Keratinocyte (primary cell): ENCODE measurements around the gene LAMP2. TPM values are rescaled to one million over a fixed set of nuclear protein-coding genes. Genes with fewer than 3 reads are reported as not detected.

Experiments used
- DNase-seq: peaks from one replicate; pipeline ENCODE4 v3.0.0-alpha.2; 2011; ENCODE audit warnings: low read depth, missing footprints, low spot score
- FAIRE-seq: peaks from 2 replicates; lab custom pipeline; 2011; peaks lifted over from hg19 to GRCh38; lab: Jason Lieb, UNC
- H2AFZ ChIP-seq: 2 replicates; pipeline ENCODE4 v1.6.0; 2012; ENCODE audit warnings: low read length, control low read depth, inconsistent platforms; ENCODE audit not compliant: control insufficient read depth
- H3K27ac ChIP-seq: 2 replicates; pipeline ENCODE4 v1.5.1; 2011; ENCODE audit warnings: low read length; ENCODE audit not compliant: control insufficient read depth, insufficient read depth
- H3K27me3 ChIP-seq: 3 replicates; pipeline ENCODE4 v1.6.0; 2011; ENCODE audit warnings: low read length; ENCODE audit not compliant: control insufficient read depth, insufficient read depth; ENCODE audit errors: extremely low read depth
- H3K36me3 ChIP-seq, 2 experiments: 2 replicates in 1 of 2; 3 replicates in 1 of 2; pipeline ENCODE4 v1.5.1; 2011; ENCODE audit warnings: low read length in 2 of 2, mild to moderate bottlenecking in 1 of 2; ENCODE audit not compliant: control insufficient read depth in 2 of 2, insufficient read depth in 2 of 2; ENCODE audit errors: extremely low read depth in 1 of 2
- H3K4me1 ChIP-seq: 3 replicates; pipeline ENCODE4 v1.5.1; 2011; ENCODE audit warnings: low read length; ENCODE audit not compliant: control insufficient read depth, insufficient read depth; ENCODE audit errors: extremely low read depth
- H3K4me2 ChIP-seq: 3 replicates; pipeline ENCODE4 v1.6.0; 2011; ENCODE audit warnings: low read depth, low read length; ENCODE audit not compliant: control insufficient read depth, insufficient read depth; ENCODE audit errors: extremely low read depth
- H3K4me3 ChIP-seq, 3 experiments: fragments of 200-600 bp in 1 of 3; sonication (generic) in 1 of 3; 2 replicates in 2 of 3; 3 replicates in 1 of 3; pipeline ENCODE4 v1.5.1; 2011 to 2016; ENCODE audit warnings: low read length in 3 of 3, mild to moderate bottlenecking in 3 of 3, control low read depth in 2 of 3, inconsistent platforms in 1 of 3, low read depth in 1 of 3, mixed read lengths in 1 of 3, mixed run types in 1 of 3, moderate library complexity in 1 of 3; ENCODE audit not compliant: control insufficient read depth in 2 of 3, insufficient read depth in 2 of 3; ENCODE audit errors: extremely low read depth in 1 of 3
- H3K79me2 ChIP-seq: 2 replicates; pipeline ENCODE4 v1.6.0; 2012; ENCODE audit warnings: low read length; ENCODE audit not compliant: control insufficient read depth, insufficient read depth
- H3K9ac ChIP-seq: 3 replicates; pipeline ENCODE4 v1.6.0; 2011; ENCODE audit warnings: low read length; ENCODE audit not compliant: control insufficient read depth, insufficient read depth; ENCODE audit errors: extremely low read depth
- H3K9me1 ChIP-seq: 3 replicates; pipeline ENCODE4 v1.6.0; 2011; ENCODE audit warnings: low read length; ENCODE audit not compliant: control insufficient read depth, insufficient read depth; ENCODE audit errors: extremely low read depth
- H3K9me3 ChIP-seq: 2 replicates; pipeline ENCODE4 v1.5.1; 2012; ENCODE audit warnings: low read depth, low read length; ENCODE audit not compliant: control insufficient read depth
- H4K20me1 ChIP-seq: 3 replicates; pipeline ENCODE4 v1.6.0; 2011; ENCODE audit warnings: low read length; ENCODE audit not compliant: control insufficient read depth, insufficient read depth; ENCODE audit errors: extremely low read depth
- CTCF ChIP-seq, 3 experiments: IDR thresholded peaks in 1 of 3; conservative IDR thresholded peaks in 1 of 3; optimal IDR thresholded peaks in 1 of 3; 2 replicates in 2 of 3; 3 replicates in 1 of 3; pipeline versions ENCODE3 to v1.5.1; 2011; ENCODE audit warnings: low read length in 3 of 3, mild to moderate bottlenecking in 3 of 3, moderate library complexity in 2 of 3, control low read depth in 1 of 3, inconsistent platforms in 1 of 3; ENCODE audit not compliant: insufficient read depth in 2 of 3; ENCODE audit errors: extremely low read depth in 1 of 3
- EZH2 ChIP-seq: IDR thresholded peaks from one replicate; pipeline ENCODE4 v1.6.1; 2012; ENCODE audit warnings: inconsistent platforms, mild to moderate bottlenecking, low read length, moderate library complexity
- dilution Hi-C: fragments of 300-500 bp; cut with MboI; formaldehyde crosslinking; loops from one replicate; pipeline ENCODE4 v1.7.0; 2020; ENCODE audit warnings: low sequenced_read_pairs; ENCODE audit not compliant: extremely low pct_ligation_motif_present
- polyA plus RNA-seq, 5 experiments: library from polyadenylated mRNA; depleted of rRNA in 3 of 5; stranded (reverse) in 3 of 5; stranded (forward) in 1 of 5; unstranded in 1 of 5; fragments of >200 nt; gene quantifications; 1 replicate in 1 of 5; 2 replicates in 3 of 5; 3 replicates in 1 of 5; pipeline versions ENCODE4 v1.2.1 to v1.2.3, GENCODE V29; 2011 to 2012; ENCODE audit warnings: missing spikeins in 2 of 5, low read depth in 1 of 5, low replicate concordance in 1 of 5
- small RNA-seq, 3 experiments: library from RNA; depleted of rRNA; stranded (forward); fragments of <200 nt; gene quantifications; one replicate each; pipeline ENCODE3, GENCODE V24; 2012; ENCODE audit warnings: low read depth in 3 of 3, low replicate concordance in 1 of 3; ENCODE audit not compliant: insufficient read length in 3 of 3

Gene LAMP2
- polyA plus RNA-seq, 1 donor (not counting 4 experiments of a cell fraction or from before 2014, with no cell fraction given): 200 TPM

GRCh38 chrX:120378570-120378969, 90.5 kb downstream of the LAMP2 start:
- no peak for TF ChIP-seq CTCF (optimal IDR thresholded peaks at IDR 0.05 in 1 of 3, IDR thresholded peaks at IDR 0.05 in 1 of 3, conservative IDR thresholded peaks at IDR 0.05 in 1 of 3; ENCODE audit: extremely low read depth in 1 of 3, insufficient read depth in 2 of 3, low read length in 3 of 3)
- no peak for TF ChIP-seq EZH2
- dilution Hi-C loops: no loop called here

More at GRCh38 chrX:120378570-120378969, 90.5 kb downstream of the LAMP2 start:
- no peak overlapping the region for H3K4me3 ChIP-seq
- no peak overlapping the region for H3K9ac ChIP-seq
- no peak overlapping the region for H3K4me2 ChIP-seq
- H3K4me1 ChIP-seq: no peaks in the 10 kb centered on the region
- no peaks in the 10 kb centered on the region for H3K9me1 ChIP-seq
- no peak overlapping the region for H2AFZ ChIP-seq
- H3K27ac ChIP-seq: no peak overlapping the region
- H4K20me1 ChIP-seq: no peaks in the 10 kb centered on the region
- H3K79me2 ChIP-seq: no peaks in the 10 kb centered on the region
- H3K27me3 ChIP-seq: no peaks in the 10 kb centered on the region
- DNase-seq (no peak), FAIRE-seq (no peak)
- no peaks in the 10 kb centered on the region for H3K9me3 ChIP-seq
- no peaks in the 10 kb centered on the region for H3K36me3 ChIP-seq

Small RNA genes within 50 kb of the gene (small RNA-seq; reads per million reads assigned to genes)
- gene RNU7-37P: 0 to 0.25 (median 0) reads per million in 3 experiments

Other genes with a start within 250 kb of the LAMP2 start
- gene ZBTB33, start 218.5 kb downstream of the LAMP2 start, polyA plus RNA-seq: 7.3 to 13.4 TPM (median 10.2 TPM) in 3 replicates
- 0.02 to 0.03 TPM in 2 of 3 replicates, not detected in the other for gene TMEM255A, start 157.8 kb downstream of the LAMP2 start, polyA plus RNA-seq
- not detected in 3 replicates for gene ATP1B4, start 107.2 kb downstream of the LAMP2 start, polyA plus RNA-seq
- gene CUL4B, start 91.7 kb upstream of the LAMP2 start, polyA plus RNA-seq: 16.7 to 23.3 TPM (median 18.0 TPM) in 3 replicates
- gene MCTS1, start 134.8 kb upstream of the LAMP2 start, polyA plus RNA-seq: 54.0 to 97.7 TPM (median 58.7 TPM) in 3 replicates
- gene C1GALT1C1, start 160.8 kb upstream of the LAMP2 start, polyA plus RNA-seq: 13.7 to 24.1 TPM (median 15.2 TPM) in 3 replicates